T47D (cell line): ENCODE results near the gene FHDC1.
A peak's percentile ranks its signal among the peaks of the same experiment; 100 is the strongest.

Experiments
- DNase-seq, 2 experiments: peaks; one replicate each; pipeline versions ENCODE4 v3.0.0 to v3.0.0-alpha.2; 2011 to 2012; ENCODE audit warnings: low read depth in 1 of 2, low spot score in 1 of 2
- JUND ChIP-seq: IDR thresholded peaks from 2 replicates; pipeline ENCODE4 v1.6.1; 2012; ENCODE audit warnings: low read depth
- in situ Hi-C: cut with HindIII; loops from 2 replicates; pipeline ENCODE4 v1.10.0; 2016; ENCODE audit warnings: low sequenced_read_pairs, low pct_unique_long_range_greater_than_20kb

The FHDC1 gene

DNA sequence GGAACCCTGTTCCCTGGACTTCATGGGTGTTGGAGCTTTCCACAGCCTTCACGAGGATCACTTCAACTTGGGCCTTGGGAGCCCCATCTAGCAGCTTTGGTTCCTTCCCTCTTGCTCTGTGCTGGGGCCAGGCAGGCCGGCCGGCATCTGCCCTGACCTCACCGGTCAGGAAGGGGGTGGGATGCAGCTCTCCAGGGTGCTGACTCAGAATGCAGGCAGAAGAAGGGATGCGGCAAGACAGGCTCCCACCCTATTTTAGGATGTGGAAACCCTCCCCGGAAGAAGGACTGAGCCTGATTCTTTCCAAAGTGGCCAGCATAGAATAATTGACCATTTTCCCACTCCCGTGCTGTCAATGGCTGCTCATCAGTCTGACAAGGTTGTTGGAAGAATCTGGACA, 47.1 kb downstream of the FHDC1 start:
- no peak for TF ChIP-seq JUND
- in situ Hi-C loops = no loop called here
- DNase-seq = no peak

DNA sequence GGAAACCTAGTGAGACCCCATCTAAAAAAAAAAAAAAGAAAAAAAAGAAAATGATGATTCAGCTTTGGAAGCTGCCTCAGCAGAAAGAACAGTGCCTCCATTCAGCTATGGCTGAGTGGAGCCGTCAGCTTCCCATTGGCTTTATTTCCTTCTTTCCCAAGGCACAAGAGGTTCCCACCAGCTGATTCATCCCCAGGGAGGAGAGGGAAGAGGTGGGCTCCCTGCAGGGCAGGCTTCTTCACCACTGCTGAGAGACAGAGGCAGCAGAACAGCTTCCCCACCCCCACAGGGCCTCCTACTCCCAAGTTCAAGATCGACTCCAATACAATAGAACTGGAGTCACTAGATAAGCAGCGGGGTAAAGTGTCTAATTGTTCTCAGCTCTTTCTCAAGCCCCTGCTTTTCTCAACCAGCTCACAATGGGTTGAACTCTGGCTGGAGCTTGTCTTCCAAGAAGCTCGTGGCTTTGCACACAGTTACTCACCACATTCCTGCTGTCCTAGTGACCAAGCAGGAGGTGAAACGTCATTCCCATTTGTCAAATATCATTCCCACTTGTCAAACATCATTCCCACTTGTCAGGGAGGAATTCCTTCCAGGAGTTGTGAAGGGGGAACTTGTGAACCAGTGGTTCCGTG, 47.8 kb downstream of the FHDC1 start:
- in situ Hi-C loops = no loop called here
- TF ChIP-seq JUND = no peak
- no peak for DNase-seq

DNA sequence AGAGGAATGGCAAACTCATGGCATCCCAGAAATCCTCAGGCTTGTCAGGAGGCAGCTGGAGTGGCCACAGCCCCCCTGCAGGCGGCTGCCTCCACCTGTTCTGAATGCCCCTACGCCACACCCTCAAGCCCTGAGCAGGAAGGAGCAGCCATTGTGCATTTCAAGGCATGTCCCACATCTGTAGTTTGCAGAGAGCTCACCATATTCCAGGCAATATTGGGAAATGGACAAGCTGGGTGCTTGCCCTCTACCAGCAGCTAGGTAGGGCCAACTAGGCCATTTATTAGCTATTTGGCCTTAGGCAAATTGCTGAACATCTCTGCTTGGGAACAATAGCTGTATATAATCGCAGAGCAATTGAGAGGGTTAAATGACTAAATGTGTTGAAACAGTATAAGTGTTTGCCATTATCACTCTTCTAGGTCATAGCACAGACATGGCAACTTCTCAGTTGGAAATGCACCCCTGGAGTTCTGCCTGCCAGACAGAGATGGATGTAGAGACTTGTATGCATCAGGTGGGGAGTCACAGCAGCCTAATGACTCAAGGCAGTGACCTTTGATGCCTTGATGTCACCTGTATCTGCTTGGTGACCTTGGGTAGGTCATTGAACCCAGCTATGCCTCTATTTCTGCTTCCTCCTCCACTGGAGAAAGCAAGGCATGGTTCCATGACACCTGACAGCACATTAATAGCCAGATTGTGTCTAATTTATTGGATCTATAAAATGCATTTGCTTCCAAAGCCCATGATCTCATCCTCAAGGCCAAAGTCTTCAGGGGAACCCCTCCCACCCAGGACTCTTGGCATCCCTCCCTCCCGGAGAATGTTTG, 52.8 kb downstream of the FHDC1 start:
- no peak for DNase-seq
- in situ Hi-C loops = no loop called here
- no peak for TF ChIP-seq JUND

DNA sequence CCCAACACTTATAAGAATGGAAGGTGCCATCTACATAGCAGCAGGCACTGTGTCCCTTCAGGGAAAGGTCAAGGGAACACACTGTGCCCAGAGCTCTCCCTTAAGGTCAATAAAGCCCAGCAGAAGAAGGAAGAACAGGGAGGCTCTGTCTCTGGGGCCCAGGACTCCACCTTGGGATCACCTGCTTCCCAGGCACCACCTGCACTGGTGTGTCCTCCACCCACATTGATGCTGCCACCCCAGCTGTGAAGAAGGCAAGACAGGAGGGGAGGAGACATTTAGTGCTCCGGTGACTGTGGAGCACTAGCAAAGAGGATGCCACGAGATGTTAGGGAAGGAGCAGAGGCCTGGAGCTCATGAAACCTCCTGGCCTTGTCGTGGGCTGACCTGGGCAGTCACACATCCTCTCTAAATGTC, 53.4 kb downstream of the FHDC1 start:
- no peak for DNase-seq
- TF ChIP-seq JUND = no peak
- in situ Hi-C loops = no loop called here

DNA sequence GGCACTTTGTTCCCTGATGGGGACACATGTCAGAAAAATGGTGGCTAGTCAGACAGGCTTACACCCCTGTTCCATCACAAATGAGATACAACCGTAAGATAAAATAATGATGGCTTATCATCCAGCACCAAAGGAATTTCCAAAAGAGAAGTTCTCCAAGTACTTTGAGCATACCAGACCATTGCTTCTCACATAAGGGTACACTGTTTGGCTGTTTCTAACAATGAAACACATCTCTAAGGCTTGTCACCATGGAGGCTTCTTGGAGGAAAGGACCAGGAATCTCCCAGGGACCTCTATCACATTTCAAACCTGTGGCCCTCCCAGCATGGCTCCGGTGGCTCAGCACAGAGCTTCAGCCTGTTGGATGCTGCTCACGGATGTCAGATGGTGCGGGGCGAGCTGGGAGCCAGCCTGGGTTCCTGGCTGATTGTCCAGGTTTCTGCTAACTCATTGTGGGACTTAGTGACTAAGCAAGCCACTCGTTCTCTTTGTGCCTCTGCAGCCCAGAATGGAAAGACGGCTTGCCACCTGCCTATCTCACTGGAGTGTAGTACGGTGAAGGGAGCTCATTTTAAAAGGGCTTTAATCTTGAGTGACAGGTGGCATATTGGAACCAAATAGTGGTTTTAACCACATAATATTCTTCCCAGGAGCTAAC, 54.5 kb downstream of the FHDC1 start:
- in situ Hi-C loops = no loop called here
- no peak for TF ChIP-seq JUND
- DNase-seq = no peak

DNA sequence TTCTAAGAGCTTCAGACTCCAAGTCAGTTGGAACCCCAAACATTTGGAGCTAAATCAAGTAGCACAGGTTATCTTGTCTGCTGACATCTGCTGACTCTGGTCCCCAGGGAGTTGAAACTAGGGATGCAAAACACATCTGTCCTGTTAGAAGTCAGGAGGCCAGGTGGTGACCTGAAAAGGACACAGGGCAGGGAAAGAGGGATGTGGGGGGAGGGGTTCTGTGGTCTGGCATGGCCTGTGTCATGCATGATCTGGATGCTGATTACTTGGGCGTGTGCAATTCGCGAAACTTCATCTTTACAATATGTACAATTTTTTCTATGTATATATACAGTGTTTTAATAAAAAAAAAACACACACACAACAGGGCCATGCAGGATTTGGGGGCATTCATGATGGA, 55.3 kb downstream of the FHDC1 start:
- DNase-seq = no peak
- TF ChIP-seq JUND = no peak
- in situ Hi-C loops = no loop called here

DNA sequence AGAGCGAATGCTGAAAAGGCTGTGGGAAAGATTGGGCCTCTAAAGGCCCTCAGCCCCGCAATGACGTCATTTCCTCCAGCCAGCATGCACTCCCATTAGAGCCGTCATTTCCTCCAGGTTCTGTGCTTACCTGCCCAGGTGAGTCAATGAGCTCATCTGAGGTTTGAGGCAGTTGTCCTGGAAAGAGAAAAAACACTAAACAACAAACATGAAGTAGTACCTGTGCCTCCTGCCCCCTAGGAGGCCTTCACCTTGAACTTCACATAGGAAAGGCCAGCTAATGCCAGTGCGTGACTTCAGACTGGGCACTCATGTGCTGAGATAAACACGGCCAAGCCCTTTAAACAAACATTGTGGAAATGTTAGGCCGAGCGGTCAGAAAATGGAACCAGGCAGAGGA, 55.9 kb downstream of the FHDC1 start:
- in situ Hi-C loops = no loop called here

DNA sequence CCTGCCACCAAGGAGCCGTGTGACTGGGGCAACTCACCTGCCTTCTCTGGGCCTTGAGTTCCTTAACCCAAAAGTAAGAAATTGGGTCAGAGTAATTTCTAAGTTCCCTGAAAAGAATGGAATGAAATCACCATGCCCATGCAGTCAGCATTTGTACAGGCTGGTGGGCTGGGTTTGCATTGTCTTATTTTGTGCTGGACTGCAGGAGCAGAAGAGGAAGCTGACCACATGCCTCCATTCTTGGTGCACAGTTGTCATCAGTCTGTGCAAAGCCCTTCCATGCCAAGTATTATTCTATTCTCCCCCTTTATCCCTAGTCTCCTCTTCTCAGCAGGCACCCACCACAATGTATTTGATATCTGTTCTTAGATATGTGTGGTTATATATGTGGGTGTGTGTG, 56.3 kb downstream of the FHDC1 start:
- in situ Hi-C loops = no loop called here
- no peak for DNase-seq
- no peak for TF ChIP-seq JUND

More for the DNA sequence above, 55.9 kb downstream of the FHDC1 start:
- DNase-seq = no peak
- no peak for TF ChIP-seq JUND

DNA sequence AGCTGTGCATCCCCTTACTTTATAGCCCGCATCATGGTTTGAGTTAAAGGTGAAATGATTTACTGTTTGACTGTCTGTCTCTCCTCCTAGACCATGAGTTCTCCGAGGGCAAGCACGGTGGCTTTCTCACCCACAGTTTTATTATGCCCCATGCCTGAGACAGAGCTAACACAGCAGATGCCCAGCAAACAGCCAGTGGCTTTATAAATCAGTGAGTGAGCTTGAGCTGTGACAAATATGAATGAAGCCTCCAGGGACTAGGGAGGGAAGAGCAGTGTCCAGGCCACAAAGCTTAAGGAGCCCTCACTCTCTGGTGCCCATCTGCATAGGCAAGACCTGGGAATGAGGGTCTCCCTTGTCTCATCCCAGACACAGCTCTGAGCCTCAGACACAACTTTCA, 57.9 kb downstream of the FHDC1 start:
- in situ Hi-C loops = no loop called here
- no peak for TF ChIP-seq JUND
- DNase-seq = no peak

DNA sequence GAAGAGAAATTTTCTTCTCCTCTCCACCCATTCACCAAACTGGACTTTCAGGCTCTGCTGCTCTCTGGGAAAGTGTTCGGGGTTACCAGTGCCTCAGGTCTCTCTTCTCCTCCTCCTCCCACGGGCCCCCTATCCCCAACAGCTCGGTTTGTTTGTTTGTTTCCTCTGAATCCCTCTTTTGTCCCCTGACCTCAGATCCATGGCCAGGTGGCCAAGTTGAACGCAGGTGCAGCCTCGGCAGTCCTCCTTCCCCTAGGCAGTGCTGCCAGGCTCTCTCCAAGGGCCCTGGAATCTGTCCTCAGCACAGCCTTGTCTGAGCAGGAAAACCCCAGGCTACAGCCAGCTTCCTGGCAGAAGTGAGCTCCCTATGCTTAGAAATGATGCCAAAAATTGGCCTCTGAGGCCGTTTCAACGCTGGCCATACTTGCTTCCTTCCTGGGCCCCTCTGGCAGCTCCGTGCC, 60.0 kb downstream of the FHDC1 start:
- DNase-seq = peak in 1 of 2 experiments; percentile 72
- in situ Hi-C loops = no loop called here

DNA sequence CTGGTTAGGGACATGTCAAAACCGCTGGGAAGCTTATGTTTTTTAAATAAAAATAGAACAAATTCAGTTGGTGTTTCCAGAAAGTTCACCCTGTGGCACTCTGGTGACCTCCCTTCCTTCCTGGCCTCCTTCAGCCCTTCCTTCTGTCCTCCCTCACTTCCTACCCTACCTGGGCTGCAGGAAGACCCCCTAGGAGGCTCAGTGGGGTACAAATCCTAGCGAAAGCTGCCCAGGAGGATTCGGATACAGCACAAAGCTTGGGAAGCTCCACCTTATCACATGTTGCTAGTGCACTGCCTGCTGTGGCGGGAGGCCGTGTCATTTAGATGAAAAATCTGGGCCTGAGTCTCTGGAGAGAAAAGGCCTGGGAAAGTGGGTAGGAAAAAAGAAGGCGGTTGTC, 60.5 kb downstream of the FHDC1 start:
- DNase-seq = no peak
- TF ChIP-seq JUND = no peak
- in situ Hi-C loops = no loop called here

More for the DNA sequence above, 60.0 kb downstream of the FHDC1 start:
- TF ChIP-seq JUND = no peak

DNA sequence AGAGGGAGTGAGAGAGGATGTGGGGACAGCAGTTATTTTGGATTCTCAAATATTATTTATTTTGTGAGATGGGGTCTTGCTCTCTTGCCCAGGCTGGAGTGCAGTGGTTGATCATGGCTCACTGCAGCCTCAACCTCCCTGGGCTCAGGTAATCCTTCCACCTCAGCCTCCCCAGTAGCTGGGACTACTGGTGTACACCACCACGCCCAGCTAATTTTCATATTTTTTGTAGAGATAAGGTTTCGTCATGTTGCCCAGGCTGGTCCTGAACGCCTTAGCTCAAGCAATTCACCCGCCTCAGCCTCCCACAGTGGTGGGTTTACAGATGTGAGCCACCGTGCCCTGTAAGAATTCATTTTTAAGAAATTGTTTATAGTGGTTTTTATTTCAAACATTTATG, 61.2 kb downstream of the FHDC1 start:
- in situ Hi-C loops = no loop called here
- DNase-seq = no peak
- no peak for TF ChIP-seq JUND
